Natural killer cell (primary cell): ENCODE data around the gene SIX6. TPM values are rescaled to one million over a fixed set of nuclear protein-coding genes. Genes with fewer than 3 reads are reported as not detected.

Source experiments
- ATAC-seq, 3 donors: fragments of 150-1000 bp in 2 of 3; fragments of 200-7000 bp in 1 of 3; cut with Tn5 transposase; 1 replicate in 1 of 3; 2 replicates in 2 of 3; pipeline ENCODE4 v1.10.0; 2021; ENCODE audit warnings: mild to moderate bottlenecking in 2 of 3, moderate library complexity in 2 of 3
- DNase-seq, 2 donors: peaks; one replicate each; pipeline versions ENCODE4 v3.0.0 to v3.0.0-alpha.2; 2013 to 2021; ENCODE audit warnings: mixed read lengths in 1 of 2
- H3K27ac ChIP-seq: one replicate; pipeline ENCODE4 v1.5.1; 2013; ENCODE audit warnings: mild to moderate bottlenecking, low read length
- H3K27me3 ChIP-seq: one replicate; pipeline ENCODE4 v1.6.1; 2013; ENCODE audit warnings: low read length; ENCODE audit not compliant: control insufficient read depth, insufficient read depth
- H3K36me3 ChIP-seq: one replicate; pipeline ENCODE4 v1.6.1; 2013; ENCODE audit warnings: low read length; ENCODE audit not compliant: control insufficient read depth, insufficient read depth
- H3K4me1 ChIP-seq: one replicate; pipeline ENCODE4 v1.6.1; 2013; ENCODE audit warnings: low read length; ENCODE audit not compliant: control insufficient read depth, insufficient read depth
- H3K4me3 ChIP-seq: one replicate; pipeline ENCODE4 v1.5.1; 2013; ENCODE audit warnings: low read length
- H3K9me3 ChIP-seq: one replicate; pipeline ENCODE4 v1.6.1; 2013; ENCODE audit warnings: low read length; ENCODE audit not compliant: control insufficient read depth, insufficient read depth
- H3K27ac Mint-ChIP-seq, 2 donors: one replicate each; pipeline ENCODE4 v1.8.0; 2022; ENCODE audit warnings: mild to moderate bottlenecking in 2 of 2, mixed read lengths in 2 of 2, moderate library complexity in 1 of 2
- H3K27me3 Mint-ChIP-seq, 2 donors: one replicate each; pipeline ENCODE4 v1.8.0; 2022; ENCODE audit warnings: low read depth in 2 of 2, mixed read lengths in 2 of 2
- H3K36me3 Mint-ChIP-seq: one replicate; pipeline ENCODE4 v1.8.0; 2022; ENCODE audit warnings: mixed read lengths
- H3K4me1 Mint-ChIP-seq, 2 donors: one replicate each; pipeline ENCODE4 v1.8.0; 2022; ENCODE audit warnings: mixed read lengths in 2 of 2
- H3K4me3 Mint-ChIP-seq: one replicate; pipeline ENCODE4 v1.8.0; 2022; ENCODE audit warnings: mild to moderate bottlenecking, moderate library complexity, mixed read lengths
- H3K9me3 Mint-ChIP-seq, 2 donors: one replicate each; pipeline ENCODE4 v1.8.0; 2022; ENCODE audit warnings: mixed read lengths in 2 of 2
- CTCF ChIP-seq: fragments of 200-600 bp; IDR thresholded peaks from one replicate; pipeline ENCODE4 v1.8.0; 2022; ENCODE audit warnings: antibody characterized with exemption
- WGBS: methylation state at CpG from one replicate; pipeline ENCODE4 v1.1.7; 2013; ENCODE audit warnings: missing lambda C conversion rate; ENCODE audit not compliant: insufficient coverage; 5-methylcytosine and 5-hydroxymethylcytosine counted together
- intact Hi-C: fragments of 100-400 bp; cut with micrococcal nuclease; formaldehyde crosslinking; loops from one replicate; pipeline ENCODE4 v1.14.2; 2022
- total RNA-seq, 4 donors: library from RNA; stranded (reverse); fragments of 120-200 nt in 1 of 4; gene quantifications; one replicate each; pipeline versions ENCODE4 v1.2.3 to v1.2.4, GENCODE V29; 2013 to 2022

The SIX6 gene
- total RNA-seq, 3 donors from 2014 or later (not counting 1 experiment from before 2014, with no cell fraction given), result not detected

- H3K4me1 ChIP-seq, result peaks cover 8% of the 10 kb centered on the region
- H3K9me3 Mint-ChIP-seq, result peaks cover 0 to 3% of the 10 kb centered on the region in 2 donors
- no peaks in the 10 kb centered on the region for H3K9me3 ChIP-seq
- H3K27ac ChIP-seq, result no peak overlapping the region
- DNase-seq, result no peak
- 5% methylated on average over 79 of the region's 79 CpGs for WGBS
- H3K36me3 ChIP-seq, result no peaks in the 10 kb centered on the region
- no peak overlapping the region for H3K4me3 ChIP-seq
- peak; percentile 19 for TF ChIP-seq CTCF
- ATAC-seq, result peak in 1 of 3 donors; percentile 44
- intact Hi-C loops, result no loop called here
- H3K27me3 Mint-ChIP-seq, result peaks cover 49 to 58% of the 10 kb centered on the region in 2 donors
- H3K27ac Mint-ChIP-seq, result no peak overlapping the region
- H3K27me3 ChIP-seq, result peaks cover 51% of the 10 kb centered on the region
- no peak overlapping the region for H3K4me3 Mint-ChIP-seq
- peaks cover 11 to 15% of the 10 kb centered on the region in 2 donors for H3K4me1 Mint-ChIP-seq
- H3K36me3 Mint-ChIP-seq, result no peaks in the 10 kb centered on the region
These were observed 6.0 kb downstream of the SIX6 start for GRCh38 chr14:60514741-60515491.

GRCh38 chr14:60515511-60516289 lies 6.8 kb downstream of the SIX6 start:
- intact Hi-C loops, result no loop called here
- no peak overlapping the region for H3K27ac Mint-ChIP-seq
- Histone ChIP-seq H3K4me3 (no peak overlapping the region), H3K4me1 (peaks cover 8% of the 10 kb centered on the region), H3K36me3 (no peaks in the 10 kb centered on the region), H3K27me3 (peaks cover 45% of the 10 kb centered on the region), H3K9me3 (no peaks in the 10 kb centered on the region), H3K27ac (no peak overlapping the region)
- ATAC-seq (no peak), DNase-seq (no peak)
- peaks cover 51 to 66% of the 10 kb centered on the region in 2 donors for H3K27me3 Mint-ChIP-seq
- H3K36me3 Mint-ChIP-seq, result no peaks in the 10 kb centered on the region
- 9% methylated on average over 66 of the region's 66 CpGs for WGBS
- H3K4me1 Mint-ChIP-seq, result peaks cover 11 to 15% of the 10 kb centered on the region in 2 donors
- no peak for TF ChIP-seq CTCF
- peaks cover 0 to 3% of the 10 kb centered on the region in 2 donors for H3K9me3 Mint-ChIP-seq
- peak overlapping the region; percentile 42 for H3K4me3 Mint-ChIP-seq

GRCh38 chr14:60532442-60532841 lies 23.5 kb downstream of the SIX6 start:
- Mint-ChIP-seq H3K9me3 (peaks cover 0 to 2% of the 10 kb centered on the region in 2 donors), H3K36me3 (no peaks in the 10 kb centered on the region), H3K4me1 (no peaks in the 10 kb centered on the region), H3K27ac (no peak overlapping the region), H3K27me3 (peaks cover 12 to 19% of the 10 kb centered on the region in 2 donors), H3K4me3 (no peak overlapping the region)
- no peaks in the 10 kb centered on the region for H3K27me3 ChIP-seq
- no peak overlapping the region for H3K27ac ChIP-seq
- no peak for TF ChIP-seq CTCF
- H3K4me1 ChIP-seq, result no peaks in the 10 kb centered on the region
- ATAC-seq, result no peak
- intact Hi-C loops, result no loop called here
- no peaks in the 10 kb centered on the region for H3K36me3 ChIP-seq
- H3K9me3 ChIP-seq, result no peaks in the 10 kb centered on the region
- H3K4me3 ChIP-seq, result no peak overlapping the region
- no peak for DNase-seq
- WGBS, result 41% methylated on average over 2 of the region's 3 CpGs
